ENCODE data around the gene PTPRN2.

Gene PTPRN2

GRCh38 chr7:158005531-158005930, 582.1 kb downstream of the PTPRN2 start:
- Mint-ChIP-seq H3K9me3 (no peaks in the 10 kb centered on the region), H3K4me1 (peaks cover 38% of the 10 kb centered on the region), H3K27ac (no peak overlapping the region), H3K27me3 (ENCODE audit: low read depth, poor library complexity) (peaks cover 2% of the 10 kb centered on the region), H3K36me3 (ENCODE audit: low read depth) (no peaks in the 10 kb centered on the region), H3K4me3 (no peak overlapping the region)
- TF ChIP-seq CTCF (IDR thresholded peaks at IDR 0.05), result no peak
- no peak for DNase-seq

- no peaks in the 10 kb centered on the region for H3K9me3 Mint-ChIP-seq
- no peaks in the 10 kb centered on the region for H3K36me3 Mint-ChIP-seq (ENCODE audit: low read depth)
- H3K27ac Mint-ChIP-seq, result no peak overlapping the region
- DNase-seq, result no peak
- no peak for TF ChIP-seq CTCF (IDR thresholded peaks at IDR 0.05)
- H3K4me3 Mint-ChIP-seq, result no peak overlapping the region
- peaks cover 2% of the 10 kb centered on the region for H3K27me3 Mint-ChIP-seq (ENCODE audit: low read depth, poor library complexity)
- H3K4me1 Mint-ChIP-seq, result peaks cover 36% of the 10 kb centered on the region
Measured at GRCh38 chr7:158004123-158004490, 583.5 kb downstream of the PTPRN2 start.

- Mint-ChIP-seq H3K27me3 (ENCODE audit: low read depth, poor library complexity) (no peaks in the 10 kb centered on the region), H3K9me3 (no peaks in the 10 kb centered on the region), H3K27ac (no peak overlapping the region), H3K36me3 (ENCODE audit: low read depth) (no peaks in the 10 kb centered on the region), H3K4me1 (peaks cover 34% of the 10 kb centered on the region), H3K4me3 (no peak overlapping the region)
- no peak for TF ChIP-seq CTCF (IDR thresholded peaks at IDR 0.05)
- no peak for DNase-seq
Measured at GRCh38 chr7:158003441-158004122, 584.0 kb downstream of the PTPRN2 start.

- no peaks in the 10 kb centered on the region for H3K36me3 Mint-ChIP-seq (ENCODE audit: low read depth)
- no peaks in the 10 kb centered on the region for H3K9me3 Mint-ChIP-seq
- H3K4me3 Mint-ChIP-seq, result no peak overlapping the region
- TF ChIP-seq CTCF (IDR thresholded peaks at IDR 0.05), result no peak
- no peak overlapping the region for H3K27ac Mint-ChIP-seq
- DNase-seq, result no peak
- no peaks in the 10 kb centered on the region for H3K27me3 Mint-ChIP-seq (ENCODE audit: low read depth, poor library complexity)
- H3K4me1 Mint-ChIP-seq, result peaks cover 24% of the 10 kb centered on the region
Measured at GRCh38 chr7:158002486-158003080, 585.0 kb downstream of the PTPRN2 start.

GRCh38 chr7:158001621-158002320, 585.9 kb downstream of the PTPRN2 start:
- no peaks in the 10 kb centered on the region for H3K27me3 Mint-ChIP-seq (ENCODE audit: low read depth, poor library complexity)
- H3K9me3 Mint-ChIP-seq, result no peaks in the 10 kb centered on the region
- peaks cover 17% of the 10 kb centered on the region for H3K4me1 Mint-ChIP-seq

More at GRCh38 chr7:158001621-158002320, 585.9 kb downstream of the PTPRN2 start:
- Mint-ChIP-seq H3K27ac (no peak overlapping the region), H3K4me3 (no peak overlapping the region), H3K36me3 (ENCODE audit: low read depth) (no peaks in the 10 kb centered on the region)
- TF ChIP-seq CTCF (IDR thresholded peaks at IDR 0.05), result no peak
- DNase-seq, result no peak

Data from nephron progenitor cell (in vitro differentiated cells).